ENCODE results near the gene LAPTM5. TPM values are rescaled to one million over a fixed set of nuclear protein-coding genes. Genes with fewer than 3 reads are reported as not detected.

Gene LAPTM5
- total RNA-seq, 1 donor from 2014 or later, result 189 TPM

GRCh38 chr1:30700528-30701257, 56.9 kb downstream of the LAPTM5 start:
- H3K4me1 Mint-ChIP-seq (ENCODE audit: low read depth), result no peaks in the 10 kb centered on the region
- H3K9me3 Mint-ChIP-seq, result no peaks in the 10 kb centered on the region
- DNase-seq (ENCODE audit: low spot score), result no peak

DNA sequence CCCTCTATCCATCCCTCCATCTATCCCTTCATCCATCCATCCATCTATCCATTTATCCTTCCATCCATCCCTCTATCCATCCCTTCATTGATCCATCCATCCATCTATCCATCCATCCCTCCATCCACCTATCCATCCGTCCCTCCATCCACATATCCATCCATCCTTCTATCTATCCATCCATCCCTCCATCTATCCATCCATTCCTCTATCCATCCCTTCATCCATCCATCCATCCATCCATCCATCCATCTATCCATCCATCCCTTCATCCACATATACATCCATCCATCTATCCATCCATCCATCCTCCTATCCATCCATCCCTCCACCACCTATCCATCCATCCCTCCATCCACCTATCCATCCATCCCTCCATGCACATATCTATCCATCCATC, 57.8 kb downstream of the LAPTM5 start:
- H3K4me1 Mint-ChIP-seq (ENCODE audit: low read depth), result no peaks in the 10 kb centered on the region
- intact Hi-C loops (cut with micrococcal nuclease), result loop anchor here (10.0 kb wide), 1 partner anchor 315 kb away; no protein-coding TSS in a partner anchor
- no peaks in the 10 kb centered on the region for H3K36me3 Mint-ChIP-seq (ENCODE audit: low read depth)
- H3K4me3 Mint-ChIP-seq (ENCODE audit: low read depth), result no peak overlapping the region
- H3K9me3 Mint-ChIP-seq, result no peaks in the 10 kb centered on the region
- DNase-seq (ENCODE audit: low spot score), result no peak
- no peak overlapping the region for H3K27ac Mint-ChIP-seq
- H3K27me3 Mint-ChIP-seq (ENCODE audit: low read depth), result no peaks in the 10 kb centered on the region

More at GRCh38 chr1:30700528-30701257, 56.9 kb downstream of the LAPTM5 start:
- Mint-ChIP-seq H3K4me3 (ENCODE audit: low read depth) (no peak overlapping the region), H3K27ac (no peak overlapping the region), H3K36me3 (ENCODE audit: low read depth) (no peaks in the 10 kb centered on the region), H3K27me3 (ENCODE audit: low read depth) (no peaks in the 10 kb centered on the region)
- intact Hi-C loops (cut with micrococcal nuclease), result loop anchor here (10.0 kb wide), 1 partner anchor 316 kb away; no protein-coding TSS in a partner anchor

GRCh38 chr1:30698401-30698981, 59.1 kb downstream of the LAPTM5 start:
- DNase-seq (ENCODE audit: low spot score), result no peak
- intact Hi-C loops (cut with micrococcal nuclease), result no loop called here
- H3K27ac Mint-ChIP-seq, result no peak overlapping the region
- H3K9me3 Mint-ChIP-seq, result no peaks in the 10 kb centered on the region
- no peak overlapping the region for H3K4me3 Mint-ChIP-seq (ENCODE audit: low read depth)
- peaks cover 3% of the 10 kb centered on the region for H3K27me3 Mint-ChIP-seq (ENCODE audit: low read depth)
- no peaks in the 10 kb centered on the region for H3K4me1 Mint-ChIP-seq (ENCODE audit: low read depth)
- no peaks in the 10 kb centered on the region for H3K36me3 Mint-ChIP-seq (ENCODE audit: low read depth)

- peaks cover 3% of the 10 kb centered on the region for H3K27me3 Mint-ChIP-seq (ENCODE audit: low read depth)
- H3K4me1 Mint-ChIP-seq (ENCODE audit: low read depth), result no peaks in the 10 kb centered on the region
- no peaks in the 10 kb centered on the region for H3K9me3 Mint-ChIP-seq
- H3K27ac Mint-ChIP-seq, result no peak overlapping the region
- H3K4me3 Mint-ChIP-seq (ENCODE audit: low read depth), result no peak overlapping the region
- no peak for DNase-seq (ENCODE audit: low spot score)
- H3K36me3 Mint-ChIP-seq (ENCODE audit: low read depth), result no peaks in the 10 kb centered on the region
- intact Hi-C loops (cut with micrococcal nuclease), result no loop called here
Observed at GRCh38 chr1:30697571-30698376, 59.8 kb downstream of the LAPTM5 start.

DNA sequence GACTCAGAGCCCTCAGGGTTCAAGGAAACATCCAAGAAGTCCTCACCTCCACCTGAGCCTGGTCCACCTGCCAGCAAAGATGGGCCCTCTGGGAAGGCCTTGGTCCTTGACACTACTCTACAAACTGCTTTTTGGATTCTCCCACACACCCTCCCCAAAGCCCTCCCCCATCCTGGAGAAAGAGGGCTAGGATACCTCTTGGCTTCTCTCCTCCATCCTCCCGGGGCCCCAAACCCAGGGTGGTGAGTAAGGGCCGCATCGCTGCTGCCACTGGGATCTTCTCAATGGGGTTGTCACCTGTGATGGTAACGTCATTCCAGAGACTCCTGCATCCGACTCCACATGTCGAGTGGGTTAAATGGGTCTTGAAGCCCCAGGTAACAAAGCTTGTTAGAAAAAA, 60.7 kb downstream of the LAPTM5 start:
- Mint-ChIP-seq H3K27ac (no peak overlapping the region), H3K4me1 (ENCODE audit: low read depth) (no peaks in the 10 kb centered on the region), H3K9me3 (no peaks in the 10 kb centered on the region), H3K36me3 (ENCODE audit: low read depth) (no peaks in the 10 kb centered on the region), H3K4me3 (ENCODE audit: low read depth) (no peak overlapping the region), H3K27me3 (ENCODE audit: low read depth) (peaks cover 5% of the 10 kb centered on the region)
- intact Hi-C loops (cut with micrococcal nuclease), result no loop called here
- no peak for DNase-seq (ENCODE audit: low spot score)

DNA sequence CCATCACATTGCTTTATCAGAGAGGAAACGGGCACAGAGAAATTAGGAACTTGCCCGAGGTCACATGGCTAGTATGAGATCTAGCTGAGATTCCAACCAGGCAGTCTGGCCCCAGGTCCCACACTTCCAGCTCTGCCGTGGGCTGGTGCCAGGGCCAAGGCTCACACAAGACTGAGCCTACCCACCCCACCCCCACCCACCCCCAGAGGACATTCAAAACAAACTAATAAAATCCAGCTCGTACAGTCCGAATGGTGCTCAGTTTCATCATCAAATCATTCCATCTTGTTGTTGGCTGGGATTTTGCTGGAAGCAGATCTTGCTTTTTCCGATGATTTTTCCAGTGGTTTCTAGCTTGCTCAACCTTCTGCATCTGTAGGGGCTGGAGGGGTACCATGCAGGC, 62.1 kb downstream of the LAPTM5 start:
- Mint-ChIP-seq H3K36me3 (ENCODE audit: low read depth) (no peaks in the 10 kb centered on the region), H3K4me3 (ENCODE audit: low read depth) (no peak overlapping the region), H3K27ac (no peak overlapping the region), H3K4me1 (ENCODE audit: low read depth) (no peaks in the 10 kb centered on the region), H3K9me3 (no peaks in the 10 kb centered on the region), H3K27me3 (ENCODE audit: low read depth) (peaks cover 5% of the 10 kb centered on the region)
- no peak for DNase-seq (ENCODE audit: low spot score)
- intact Hi-C loops (cut with micrococcal nuclease), result no loop called here

DNA sequence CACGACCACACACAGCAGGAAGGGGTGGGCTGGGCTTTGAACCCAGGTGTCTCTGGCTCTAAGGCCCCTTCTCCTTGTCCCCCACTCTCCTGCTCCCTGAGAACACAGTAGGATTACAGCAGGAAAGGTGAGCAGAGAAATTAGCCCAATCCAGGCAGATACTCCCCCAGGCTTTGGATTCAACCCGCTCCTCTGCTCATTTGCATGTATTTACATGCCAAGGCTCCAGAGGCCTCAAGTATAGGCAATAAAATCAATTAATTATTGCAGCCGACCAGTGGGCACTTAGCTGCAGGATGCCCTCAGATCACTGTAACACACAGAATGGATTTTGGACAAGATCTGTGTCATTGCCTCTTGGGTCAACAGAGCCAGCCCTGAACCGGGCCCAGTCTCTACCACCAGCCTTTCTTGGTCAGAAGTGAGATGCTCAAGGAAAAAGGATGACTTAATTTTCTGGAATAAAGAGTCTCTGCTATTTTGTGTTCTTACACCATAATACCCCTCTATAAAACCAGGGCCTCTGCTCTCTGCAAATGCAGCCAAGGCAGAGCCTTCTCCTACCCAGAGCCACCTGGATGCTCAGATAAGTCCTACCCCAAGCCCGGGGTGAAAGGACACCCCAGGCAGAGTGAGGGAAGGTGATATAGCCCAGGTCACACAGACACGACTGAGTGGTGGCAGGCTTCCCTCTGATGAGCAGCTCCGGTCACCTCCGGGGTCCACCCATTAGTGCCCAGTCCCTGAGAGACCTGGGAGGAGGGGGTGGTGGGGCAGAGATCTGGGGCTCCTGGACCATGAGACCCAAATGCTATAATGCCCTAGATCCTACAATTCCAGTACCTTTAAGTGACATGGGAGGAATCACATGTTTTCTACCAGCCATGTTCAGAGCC, 63.0 kb downstream of the LAPTM5 start:
- intact Hi-C loops (cut with micrococcal nuclease), result no loop called here
- Mint-ChIP-seq H3K4me1 (ENCODE audit: low read depth) (no peaks in the 10 kb centered on the region), H3K36me3 (ENCODE audit: low read depth) (no peaks in the 10 kb centered on the region), H3K27ac (no peak overlapping the region), H3K9me3 (no peaks in the 10 kb centered on the region), H3K27me3 (ENCODE audit: low read depth) (peaks cover 9% of the 10 kb centered on the region), H3K4me3 (ENCODE audit: low read depth) (no peak overlapping the region)
- DNase-seq (ENCODE audit: low spot score), result no peak

DNA sequence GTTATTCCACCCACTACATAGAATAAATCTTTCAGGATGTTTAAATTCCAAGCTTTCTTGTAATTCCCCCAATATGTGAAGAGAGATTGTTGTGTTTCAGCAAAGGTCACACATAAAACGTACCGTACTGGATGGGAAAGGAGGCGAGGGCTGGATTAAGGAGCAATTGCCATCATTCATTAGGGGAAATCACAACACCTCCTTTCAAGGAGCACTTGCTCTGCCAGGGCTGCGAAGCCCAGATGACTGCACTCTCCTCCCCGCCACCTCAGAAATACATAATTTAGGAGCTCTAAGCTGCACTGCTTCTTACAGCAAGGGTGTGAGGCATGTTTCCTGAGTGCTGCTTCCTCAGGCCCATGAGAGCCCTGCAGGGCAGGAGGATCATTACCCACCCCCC, 63.8 kb downstream of the LAPTM5 start:
- DNase-seq (ENCODE audit: low spot score), result no peak
- Mint-ChIP-seq H3K27ac (no peak overlapping the region), H3K36me3 (ENCODE audit: low read depth) (no peaks in the 10 kb centered on the region), H3K27me3 (ENCODE audit: low read depth) (peaks cover 9% of the 10 kb centered on the region), H3K4me1 (ENCODE audit: low read depth) (no peaks in the 10 kb centered on the region), H3K4me3 (ENCODE audit: low read depth) (no peak overlapping the region), H3K9me3 (no peaks in the 10 kb centered on the region)
- intact Hi-C loops (cut with micrococcal nuclease), result no loop called here

- intact Hi-C loops (cut with micrococcal nuclease), result no loop called here
- H3K27ac Mint-ChIP-seq, result no peak overlapping the region
- no peaks in the 10 kb centered on the region for H3K36me3 Mint-ChIP-seq (ENCODE audit: low read depth)
- H3K4me3 Mint-ChIP-seq (ENCODE audit: low read depth), result no peak overlapping the region
- DNase-seq (ENCODE audit: low spot score), result no peak
- H3K4me1 Mint-ChIP-seq (ENCODE audit: low read depth), result no peaks in the 10 kb centered on the region
- H3K9me3 Mint-ChIP-seq, result no peaks in the 10 kb centered on the region
- peaks cover 9% of the 10 kb centered on the region for H3K27me3 Mint-ChIP-seq (ENCODE audit: low read depth)
Observed at GRCh38 chr1:30693366-30693765, 64.2 kb downstream of the LAPTM5 start.

GRCh38 chr1:30692948-30693301, 64.6 kb downstream of the LAPTM5 start:
- Mint-ChIP-seq H3K27ac (no peak overlapping the region), H3K27me3 (ENCODE audit: low read depth) (peaks cover 9% of the 10 kb centered on the region), H3K4me3 (ENCODE audit: low read depth) (no peak overlapping the region), H3K9me3 (no peaks in the 10 kb centered on the region), H3K4me1 (ENCODE audit: low read depth) (no peaks in the 10 kb centered on the region), H3K36me3 (ENCODE audit: low read depth) (no peaks in the 10 kb centered on the region)
- intact Hi-C loops (cut with micrococcal nuclease), result no loop called here
- no peak for DNase-seq (ENCODE audit: low spot score)

DNA sequence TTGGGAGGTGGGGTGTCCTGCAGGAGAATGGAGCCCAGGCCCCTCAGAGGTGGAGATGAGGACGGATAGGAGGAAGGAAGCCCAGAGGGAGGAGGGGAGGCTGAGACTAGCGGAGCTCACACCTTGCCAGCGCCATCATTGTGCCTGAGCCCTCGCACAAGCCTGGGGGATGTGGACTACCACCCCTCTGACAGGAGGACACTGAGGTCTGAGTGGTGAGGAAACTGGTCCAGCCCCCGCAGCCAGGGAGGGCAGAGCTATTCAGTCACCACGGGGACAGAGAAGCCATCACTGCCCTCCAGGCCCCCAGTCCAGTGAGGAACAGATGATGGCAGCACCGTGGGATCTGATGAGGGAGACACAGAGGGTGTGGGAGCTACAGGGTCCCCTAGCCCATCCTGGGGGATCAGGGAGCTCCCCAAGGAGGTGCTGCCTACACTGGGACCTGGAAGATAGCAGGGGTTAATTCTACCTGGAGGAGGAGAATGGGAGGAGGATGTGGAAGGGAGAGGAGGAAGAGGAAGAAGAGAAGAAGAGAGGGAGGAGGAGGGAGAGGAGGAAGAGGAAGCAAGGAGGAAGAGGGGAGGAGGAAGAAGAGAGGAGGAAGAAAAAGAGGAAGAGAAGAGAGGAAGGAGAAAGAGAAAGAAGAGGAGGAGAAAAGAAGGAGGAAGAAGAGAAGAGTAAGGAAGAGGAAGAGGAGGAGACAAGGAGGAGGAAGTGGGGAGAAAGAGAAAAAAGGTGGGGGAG, 65.2 kb downstream of the LAPTM5 start:
- intact Hi-C loops (cut with micrococcal nuclease), result no loop called here
- Mint-ChIP-seq H3K4me1 (ENCODE audit: low read depth) (no peaks in the 10 kb centered on the region), H3K36me3 (ENCODE audit: low read depth) (no peaks in the 10 kb centered on the region), H3K9me3 (no peaks in the 10 kb centered on the region), H3K4me3 (ENCODE audit: low read depth) (no peak overlapping the region), H3K27me3 (ENCODE audit: low read depth) (peaks cover 11% of the 10 kb centered on the region), H3K27ac (no peak overlapping the region)
- no peak for DNase-seq (ENCODE audit: low spot score)

DNA sequence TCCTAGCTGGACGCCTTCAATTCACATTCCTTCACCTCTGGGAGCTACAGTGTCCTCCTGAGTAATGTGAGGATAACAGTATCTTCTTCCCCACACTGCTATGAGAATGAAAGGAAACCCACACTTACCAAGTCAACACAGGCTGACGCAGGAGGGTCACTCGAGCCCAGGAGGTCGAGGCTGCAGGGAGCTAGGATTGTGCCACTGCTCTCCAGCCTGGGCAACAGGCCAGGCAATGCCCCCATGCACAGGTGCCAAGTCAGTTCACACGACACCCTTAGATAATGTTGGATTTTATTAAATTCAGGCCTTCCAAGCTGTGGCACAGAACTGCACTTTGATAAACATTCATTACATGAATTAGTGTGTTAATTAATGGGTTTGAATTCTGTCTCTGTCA, 66.1 kb downstream of the LAPTM5 start:
- H3K36me3 Mint-ChIP-seq (ENCODE audit: low read depth), result no peaks in the 10 kb centered on the region
- no peak overlapping the region for H3K4me3 Mint-ChIP-seq (ENCODE audit: low read depth)
- H3K4me1 Mint-ChIP-seq (ENCODE audit: low read depth), result no peaks in the 10 kb centered on the region
- peaks cover 18% of the 10 kb centered on the region for H3K27me3 Mint-ChIP-seq (ENCODE audit: low read depth)
- H3K9me3 Mint-ChIP-seq, result no peaks in the 10 kb centered on the region
- intact Hi-C loops (cut with micrococcal nuclease), result no loop called here
- no peak for DNase-seq (ENCODE audit: low spot score)
- H3K27ac Mint-ChIP-seq, result no peak overlapping the region
